NCI-H1092 (cell line): ENCODE results near the gene G3BP2.
"Not testable (repeated sequence)": the region's sequence is repeated elsewhere in the genome, so short reads cannot be mapped to it uniquely, and the experiment has no call there.

Experiments
- DNase-seq: peaks from one replicate; lab custom pipeline; 2025; lab: John Stamatoyannopoulos, UW

Gene G3BP2

GRCh38 chr4:75673027-75673958 lies at the start of gene G3BP2:
Gene G3BP2, minus strand, starts transcription at chr4:75673411. Its CDS starts 11,386 bp downstream, at chr4:75662025.
- peak; percentile 99 for DNase-seq

GRCh38 chr4:75722417-75722816 lies 49.2 kb upstream of the G3BP2 start:
- no peak for DNase-seq

- DNase-seq: no peak
Observed at GRCh38 chr4:75718529-75718928, 45.3 kb upstream of the G3BP2 start.

GRCh38 chr4:75717408-75717807 lies 44.2 kb upstream of the G3BP2 start:
- no peak for DNase-seq

- DNase-seq: not testable (repeated sequence)
Observed at GRCh38 chr4:75716054-75716453, 42.8 kb upstream of the G3BP2 start.

- no peak for DNase-seq
Observed at GRCh38 chr4:75715105-75715799, 42.0 kb upstream of the G3BP2 start.

- no peak for DNase-seq
Observed at GRCh38 chr4:75714704-75715103, 41.5 kb upstream of the G3BP2 start.

- no peak for DNase-seq
Observed at GRCh38 chr4:75714011-75714410, 40.8 kb upstream of the G3BP2 start.

GRCh38 chr4:75710246-75710645 lies 37.0 kb upstream of the G3BP2 start:
- no peak for DNase-seq

GRCh38 chr4:75708218-75708691 lies 35.0 kb upstream of the G3BP2 start:
- no peak for DNase-seq

- no peak for DNase-seq
Observed at GRCh38 chr4:75705198-75705977, 32.2 kb upstream of the G3BP2 start.

- no peak for DNase-seq
Observed at GRCh38 chr4:75702919-75703411, 29.8 kb upstream of the G3BP2 start.

- DNase-seq: no peak
Observed at GRCh38 chr4:75699299-75699698, 26.1 kb upstream of the G3BP2 start.

GRCh38 chr4:75698963-75699228 lies 25.7 kb upstream of the G3BP2 start:
- DNase-seq: no peak

- no peak for DNase-seq
Observed at GRCh38 chr4:75698162-75698962, 25.2 kb upstream of the G3BP2 start.

- DNase-seq: no peak
Observed at GRCh38 chr4:75696581-75696980, 23.4 kb upstream of the G3BP2 start.

- no peak for DNase-seq
Observed at GRCh38 chr4:75696071-75696470, 22.9 kb upstream of the G3BP2 start.

GRCh38 chr4:75692066-75692465 lies 18.9 kb upstream of the G3BP2 start:
- not testable (repeated sequence) for DNase-seq

- not testable (repeated sequence) for DNase-seq
Observed at GRCh38 chr4:75687125-75687524, 13.9 kb upstream of the G3BP2 start.

GRCh38 chr4:75686346-75686745 lies 13.1 kb upstream of the G3BP2 start:
- DNase-seq: no peak

GRCh38 chr4:75685546-75686189 lies 12.5 kb upstream of the G3BP2 start:
- no peak for DNase-seq
